NCI-H146 treated with DMSO at 0.1 percent for 48 hours (cell line): ENCODE results near the gene CDT1.
"Not testable (repeated sequence)": the region's sequence is repeated elsewhere in the genome, so short reads cannot be mapped to it uniquely, and the experiment has no call there.

Experiments
- DNase-seq: peaks from one replicate; lab custom pipeline; 2025; ENCODE audit not compliant: unreplicated experiment; lab: John Stamatoyannopoulos, UW

The CDT1 gene

DNA sequence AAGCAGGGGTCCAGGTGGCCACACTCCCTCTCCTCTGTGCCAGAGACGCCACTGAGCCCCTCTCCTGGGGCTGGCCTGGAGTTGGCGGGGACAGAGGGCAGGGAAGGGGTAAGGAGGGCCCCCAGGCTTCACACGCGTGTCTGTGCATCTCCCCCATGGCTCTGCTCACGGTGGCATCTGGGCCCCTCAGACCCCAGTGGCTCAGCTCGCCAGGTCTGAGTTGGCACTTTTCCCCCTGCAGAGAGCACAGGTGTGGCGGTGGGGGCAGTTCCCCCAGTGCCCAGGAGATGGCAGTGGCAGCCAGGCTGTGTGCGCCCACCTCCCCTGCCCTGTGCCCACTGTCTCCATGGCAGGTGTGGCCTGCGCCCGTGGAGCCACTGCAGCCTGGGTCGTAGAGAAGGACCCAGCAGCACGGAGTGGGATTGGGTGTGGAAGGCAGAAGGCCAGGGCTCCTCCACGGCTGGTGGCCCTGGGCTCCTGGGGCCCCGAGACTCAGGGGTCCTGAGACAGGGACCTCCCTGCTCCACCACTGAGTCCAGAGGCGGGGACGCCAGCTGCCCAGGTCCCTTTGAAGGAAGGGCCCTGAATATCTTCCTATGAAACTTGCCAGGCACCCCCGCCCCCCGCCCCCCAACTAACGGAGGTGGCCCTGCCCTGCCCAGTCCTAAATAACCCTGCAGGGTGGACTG, 12.5 kb downstream of the CDT1 start:
- DNase-seq, result no peak

- DNase-seq, result no peak
Measured at GRCh38 chr16:88816736-88817535, 13.3 kb downstream of the CDT1 start.

DNA sequence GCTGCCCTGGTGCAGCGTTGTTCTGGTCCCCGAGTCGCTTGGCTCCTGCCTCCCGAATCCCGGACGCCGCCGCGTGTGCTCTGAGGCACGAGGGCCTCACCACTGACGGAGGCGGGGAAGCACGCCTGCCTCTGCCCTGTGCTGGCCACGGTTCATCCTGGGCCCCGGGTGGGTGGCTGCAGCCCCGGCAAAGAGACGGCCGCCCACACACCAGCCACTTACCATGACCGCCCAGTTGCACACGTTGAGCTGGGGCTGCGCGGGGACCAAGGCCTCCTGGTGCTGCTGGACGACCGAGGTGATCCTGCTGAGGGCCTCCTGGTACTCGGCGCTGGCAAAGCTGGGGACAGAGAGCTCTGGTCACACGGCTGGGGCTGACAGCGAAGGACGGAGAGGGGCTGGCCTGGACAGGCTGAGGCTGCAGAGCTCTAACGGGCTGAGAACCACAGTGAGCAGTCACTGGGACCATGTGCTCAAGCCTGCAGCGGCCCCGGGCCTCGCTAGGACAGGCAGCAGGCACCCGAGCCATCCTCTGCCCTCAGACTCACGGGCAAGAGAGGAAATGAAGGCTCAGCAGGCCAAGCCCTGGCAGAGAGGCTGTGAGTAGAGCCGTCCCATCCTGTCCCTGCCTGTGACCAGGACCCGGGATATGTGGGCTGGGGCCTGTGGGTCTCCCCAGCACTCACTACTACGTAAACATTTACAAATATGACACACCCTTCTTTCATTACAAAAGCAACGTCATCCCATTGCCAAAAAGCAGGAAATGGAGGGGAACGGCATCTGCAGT, 14.4 kb downstream of the CDT1 start:
- DNase-seq, result no peak

DNA sequence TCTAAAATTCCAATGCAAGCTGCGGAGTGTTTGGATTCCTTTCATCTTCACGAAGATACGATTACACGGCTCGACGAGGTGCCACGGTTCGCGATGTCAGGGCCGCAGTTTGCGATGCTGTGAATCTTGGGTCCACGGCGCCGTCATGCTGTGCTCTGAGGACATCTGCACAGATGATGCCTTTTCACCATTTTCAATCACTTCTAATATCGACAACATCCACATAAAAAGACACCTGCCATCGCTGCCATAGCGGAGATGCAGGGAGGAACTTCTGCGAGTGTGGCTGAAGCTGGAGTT, 14.9 kb downstream of the CDT1 start:
- DNase-seq, result no peak

GRCh38 chr16:88819126-88819525, 15.5 kb downstream of the CDT1 start:
- DNase-seq, result no peak

DNA sequence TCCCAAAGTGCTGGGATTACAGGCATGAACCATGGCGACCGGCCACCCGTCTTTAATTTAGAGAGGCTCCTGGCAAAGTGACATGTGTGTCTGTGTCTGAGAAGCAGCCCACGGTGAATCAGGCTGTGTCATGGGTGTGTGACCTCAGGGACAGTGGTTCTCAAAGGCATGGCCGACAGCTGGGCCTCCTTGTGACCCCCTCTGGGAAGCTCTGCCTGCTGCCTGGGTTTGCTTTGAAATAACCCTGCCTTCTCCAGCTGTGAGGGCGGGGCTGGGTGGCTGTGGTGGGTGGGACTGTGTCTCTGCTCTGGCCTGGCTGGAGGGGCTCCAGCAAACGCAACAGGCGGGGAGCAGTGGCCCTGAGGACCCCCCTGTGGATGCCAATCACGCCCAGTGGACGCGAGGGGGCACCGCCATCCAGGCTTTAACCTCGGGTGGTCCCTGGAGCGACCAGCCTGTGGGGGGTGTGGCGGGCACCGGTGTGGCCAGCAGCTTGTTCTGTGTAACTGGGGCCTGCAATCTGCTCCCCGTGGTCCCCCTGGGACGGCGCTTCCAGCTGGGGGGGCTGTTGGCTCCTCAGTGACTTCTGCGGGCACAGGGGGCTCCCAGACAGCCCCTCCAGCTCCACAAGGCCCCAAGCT, 16.9 kb downstream of the CDT1 start:
- no peak for DNase-seq

GRCh38 chr16:88821168-88821850, 17.7 kb downstream of the CDT1 start:
- no peak for DNase-seq

DNA sequence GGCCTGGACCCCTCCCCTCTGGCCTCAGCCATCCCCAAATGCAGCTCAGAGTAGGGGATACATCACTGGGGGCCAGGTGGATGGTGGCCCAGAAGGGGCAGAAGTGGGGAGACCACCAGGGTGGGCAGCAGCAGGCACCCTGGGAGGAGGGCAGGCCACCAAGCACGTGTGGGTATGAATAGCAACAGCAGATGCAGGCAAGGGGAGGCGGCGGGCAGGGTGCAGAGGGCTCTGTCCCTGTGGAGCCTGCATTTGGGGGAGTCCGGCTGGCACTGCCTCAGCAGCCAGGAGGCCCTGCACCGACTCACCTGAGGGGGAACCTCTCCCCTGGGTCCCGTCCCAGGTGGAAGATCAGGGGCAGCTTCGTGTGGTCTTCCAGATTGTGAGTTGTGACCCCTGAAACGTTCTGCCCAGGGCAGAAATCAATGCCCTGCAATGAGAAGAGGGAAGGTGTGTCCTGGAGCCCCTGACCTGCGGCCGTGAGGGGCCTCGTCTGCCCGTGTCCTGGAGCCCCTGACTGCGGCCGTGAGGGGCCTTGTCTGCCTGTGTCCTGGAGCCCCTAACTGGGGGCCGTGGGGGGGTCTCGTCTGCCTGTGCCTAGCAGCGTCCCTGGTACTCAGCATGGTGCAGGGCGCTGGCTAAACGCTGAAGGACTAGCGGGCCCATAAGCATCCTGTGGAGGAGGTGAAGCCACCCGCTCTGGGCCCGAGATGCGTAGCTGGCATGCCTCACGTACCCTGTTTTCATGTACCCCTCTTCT, 18.9 kb downstream of the CDT1 start:
- no peak for DNase-seq

GRCh38 chr16:88823646-88824045, 20.1 kb downstream of the CDT1 start:
- DNase-seq, result not testable (repeated sequence)

DNA sequence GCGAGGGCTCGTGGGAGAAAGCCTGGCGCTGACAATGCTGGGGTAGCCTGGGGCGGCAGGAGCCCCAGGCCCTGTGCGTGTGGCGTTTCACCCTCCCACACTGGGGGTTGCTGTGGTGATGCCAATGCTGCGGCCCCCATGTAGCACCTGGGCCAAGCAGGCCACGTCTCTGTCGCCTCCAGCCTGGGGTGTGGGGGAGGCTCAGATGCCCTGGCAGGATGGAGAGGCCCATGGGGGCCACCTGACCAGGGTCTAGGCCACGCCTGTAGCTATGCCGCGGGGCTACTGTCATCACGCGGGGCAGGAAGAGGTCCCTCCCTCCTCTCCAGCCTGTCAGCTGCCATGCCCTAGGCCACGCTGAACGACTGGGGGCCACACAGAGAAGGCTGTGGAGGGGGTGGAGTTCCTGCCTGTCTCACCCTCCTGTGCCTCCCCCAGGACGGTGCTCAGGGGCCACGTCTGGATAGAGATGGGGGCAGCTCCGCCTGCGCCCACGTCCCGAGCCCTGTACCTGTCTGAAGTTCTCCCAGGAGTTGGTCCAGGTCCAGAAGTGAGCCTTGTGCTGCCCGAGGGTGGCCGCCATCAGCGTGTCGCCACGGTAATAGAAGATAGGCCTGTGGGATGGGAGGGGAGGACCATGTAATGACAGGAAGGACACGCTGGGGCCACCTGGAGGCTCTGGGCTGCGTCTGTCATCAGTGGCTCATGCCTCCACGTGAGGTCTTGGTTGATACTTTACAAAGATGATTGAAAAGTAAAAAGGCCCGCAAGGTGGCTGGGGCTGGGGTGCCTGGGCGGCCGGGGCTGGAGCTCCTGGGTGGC, 20.9 kb downstream of the CDT1 start:
- DNase-seq, result no peak

DNA sequence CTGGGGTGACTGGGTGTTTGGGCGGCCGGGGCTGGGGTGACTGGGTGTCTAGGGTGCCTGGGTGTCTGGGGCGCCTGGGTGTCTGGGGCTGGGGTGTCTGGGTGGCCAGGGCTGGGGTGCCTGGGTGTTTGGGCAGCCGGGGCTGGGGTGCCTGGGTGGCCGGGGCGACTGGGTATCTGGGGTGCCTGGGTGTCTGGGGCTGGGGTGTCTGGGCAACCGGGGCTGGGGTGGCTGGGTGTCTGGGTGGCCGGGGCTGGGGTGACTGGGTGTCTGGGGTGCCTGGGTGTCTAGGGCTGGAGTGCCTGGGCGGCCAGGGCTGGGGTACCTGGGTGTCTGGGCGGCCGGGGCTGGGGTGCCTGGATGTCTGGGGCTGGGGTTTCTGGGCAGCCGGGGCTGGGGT, 21.6 kb downstream of the CDT1 start:
- DNase-seq, result no peak

GRCh38 chr16:88826070-88826840, 22.7 kb downstream of the CDT1 start:
- no peak for DNase-seq

- no peak for DNase-seq
Measured at GRCh38 chr16:88827727-88828126, 24.1 kb downstream of the CDT1 start.

DNA sequence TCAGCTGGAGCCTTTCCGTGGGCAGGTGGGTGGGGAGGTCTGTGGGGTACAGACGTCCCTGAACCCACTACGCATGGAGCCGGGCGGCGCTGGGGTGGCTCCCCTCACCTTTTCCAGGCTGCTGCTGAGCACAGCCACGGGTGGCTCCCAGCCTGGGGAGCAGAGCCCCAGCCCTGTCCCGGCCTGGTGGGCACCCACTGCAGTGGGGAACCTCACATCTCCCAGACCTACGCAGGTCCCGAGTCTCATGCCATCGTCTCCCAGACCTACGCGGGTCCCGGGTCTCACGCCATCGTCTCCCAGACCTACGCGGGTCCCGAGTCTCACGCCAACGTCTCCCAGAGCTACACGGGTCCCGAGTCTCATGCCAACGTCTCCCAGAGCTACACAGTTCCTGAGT, 25.1 kb downstream of the CDT1 start:
- no peak for DNase-seq

- no peak for DNase-seq
Measured at GRCh38 chr16:88830258-88830657, 26.7 kb downstream of the CDT1 start.

GRCh38 chr16:88830783-88831182, 27.2 kb downstream of the CDT1 start:
- DNase-seq, result no peak

DNA sequence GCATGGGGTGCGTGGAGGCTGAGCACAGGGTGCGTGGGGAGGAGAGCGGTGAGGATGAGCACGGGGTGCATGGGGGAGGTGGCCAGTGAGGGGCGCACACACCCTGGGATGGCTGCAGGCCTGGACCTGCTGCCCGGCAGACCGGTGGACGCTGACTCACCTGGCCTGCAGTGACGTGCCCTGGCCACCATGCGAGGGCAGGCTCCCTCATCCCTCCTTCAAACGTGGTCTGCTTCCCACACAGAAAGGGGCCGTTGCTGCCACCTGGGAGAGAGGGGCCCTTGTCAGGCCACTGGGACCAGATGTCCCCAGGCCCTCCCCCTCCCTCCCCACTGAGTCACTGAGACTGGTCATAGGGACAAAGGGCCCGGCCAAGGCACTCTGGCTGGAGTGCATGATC, 28.2 kb downstream of the CDT1 start:
- DNase-seq, result no peak

DNA sequence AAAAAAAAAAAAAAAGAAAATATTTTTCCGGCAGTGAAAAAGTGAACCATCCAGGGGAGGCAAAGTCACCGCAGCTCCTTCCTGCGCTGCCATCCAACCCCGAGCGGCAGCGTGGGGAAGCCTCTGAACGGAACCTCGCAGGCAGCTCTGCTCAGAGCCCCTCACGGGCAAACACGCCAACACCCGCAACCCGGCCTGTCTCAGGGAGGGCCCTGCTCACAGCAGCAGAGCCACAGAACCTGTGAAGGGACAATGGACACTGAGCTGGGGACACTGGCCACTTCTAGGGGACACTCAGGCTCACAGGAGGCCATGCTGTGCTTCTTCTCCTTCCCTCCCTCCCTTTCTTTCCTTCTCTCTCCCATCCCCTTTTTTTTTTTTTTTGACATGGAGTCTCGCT, 29.5 kb downstream of the CDT1 start:
- DNase-seq, result no peak

GRCh38 chr16:88834670-88835069, 31.1 kb downstream of the CDT1 start:
- no peak for DNase-seq
